ENCODE measurements around the gene EPS15.

EPS15 gene

DNA sequence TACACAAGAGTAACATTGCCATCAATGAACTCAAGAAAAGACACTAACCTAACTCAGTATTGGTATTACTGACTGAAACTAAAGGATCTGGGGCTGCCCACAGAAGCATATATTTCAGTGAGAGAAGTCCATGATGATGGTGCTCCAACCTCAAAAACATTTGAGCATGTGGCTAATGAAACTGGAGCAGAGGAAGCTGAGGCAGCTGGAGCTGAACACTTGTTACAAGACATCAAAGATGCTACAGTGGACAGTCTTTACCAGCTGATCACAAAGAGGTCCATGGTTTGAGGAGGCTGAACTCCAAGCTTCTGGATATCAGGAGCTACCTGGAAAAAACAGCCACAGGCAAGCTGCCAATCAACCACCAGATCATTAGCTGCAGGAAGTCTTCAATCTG is 146.5 kb downstream of the EPS15 start (continued):
- no peak for TF ChIP-seq CSRNP3 (CRISPR knock-in tag; IDR thresholded peaks at IDR 0.05)

DNA sequence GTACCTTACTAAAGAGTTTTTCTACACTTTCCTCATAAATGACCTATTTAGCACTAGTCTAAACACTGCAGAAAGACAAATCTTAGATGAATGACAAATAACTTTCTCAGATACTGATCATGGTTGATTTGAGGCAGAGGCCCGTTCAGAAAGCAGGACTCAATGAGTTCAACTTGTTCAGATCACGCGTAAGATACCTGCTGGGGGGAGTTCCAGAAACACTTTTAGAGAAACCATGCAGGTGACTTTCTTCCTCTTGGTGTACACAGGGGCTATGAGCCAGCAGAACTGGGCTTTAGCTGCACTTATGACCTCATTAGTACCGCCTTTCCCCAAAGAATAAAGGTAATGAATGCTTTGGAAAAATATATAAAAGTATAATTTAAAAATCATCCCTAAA is 149.9 kb downstream of the EPS15 start:
- no peak for ATAC-seq
- TF ChIP-seq CSRNP3 (CRISPR knock-in tag; IDR thresholded peaks at IDR 0.05) (no peak), ZFP3 (CRISPR knock-in tag; IDR thresholded peaks at IDR 0.05) (no peak), OSR1 (CRISPR knock-in tag; IDR thresholded peaks at IDR 0.05) (no peak), ESRRG (CRISPR knock-in tag; IDR thresholded peaks at IDR 0.05) (no peak), ZNF565 (CRISPR knock-in tag; conservative IDR thresholded peaks at IDR 0.05; ENCODE audit: low read depth) (no peak), ZNF70 (CRISPR knock-in tag; IDR thresholded peaks at IDR 0.05) (no peak), ZC3H10 (CRISPR knock-in tag; IDR thresholded peaks at IDR 0.05) (no peak), SNAI2 (CRISPR knock-in tag; IDR thresholded peaks at IDR 0.05) (no peak), ARNTL (CRISPR knock-in tag; IDR thresholded peaks at IDR 0.05; ENCODE audit: borderline replicate concordance, low read depth) (no peak), BACH2 (CRISPR knock-in tag; IDR thresholded peaks at IDR 0.05; ENCODE audit: borderline replicate concordance) (no peak), CSDC2 (CRISPR knock-in tag; IDR thresholded peaks at IDR 0.05) (no peak), TOX (CRISPR knock-in tag; IDR thresholded peaks at IDR 0.05; ENCODE audit: borderline replicate concordance) (no peak), CREB5 (CRISPR knock-in tag; IDR thresholded peaks at IDR 0.05; ENCODE audit: low read depth) (no peak), ISL1 (CRISPR knock-in tag; IDR thresholded peaks at IDR 0.05) (no peak), PATZ1 (CRISPR knock-in tag; IDR thresholded peaks at IDR 0.05; ENCODE audit: borderline replicate concordance) (no peak), TCF4 (CRISPR knock-in tag; IDR thresholded peaks at IDR 0.05; ENCODE audit: borderline replicate concordance) (no peak), POU6F1 (CRISPR knock-in tag; IDR thresholded peaks at IDR 0.05; ENCODE audit: borderline replicate concordance, low read depth) (no peak), PPARA (CRISPR knock-in tag; IDR thresholded peaks at IDR 0.05; ENCODE audit: borderline replicate concordance) (no peak), ZFP30 (CRISPR knock-in tag; IDR thresholded peaks at IDR 0.05) (no peak)

- TF ChIP-seq SNAI2 (CRISPR knock-in tag; IDR thresholded peaks at IDR 0.05) (no peak), CREB5 (CRISPR knock-in tag; IDR thresholded peaks at IDR 0.05; ENCODE audit: low read depth) (no peak), TOX (CRISPR knock-in tag; IDR thresholded peaks at IDR 0.05; ENCODE audit: borderline replicate concordance) (no peak), ZFP30 (CRISPR knock-in tag; IDR thresholded peaks at IDR 0.05) (no peak), RARB (CRISPR knock-in tag; IDR thresholded peaks at IDR 0.05) (no peak), BACH2 (CRISPR knock-in tag; IDR thresholded peaks at IDR 0.05; ENCODE audit: borderline replicate concordance) (no peak), TSHZ2 (CRISPR knock-in tag; IDR thresholded peaks at IDR 0.05) (no peak), CSRNP3 (CRISPR knock-in tag; IDR thresholded peaks at IDR 0.05) (no peak), CSDC2 (CRISPR knock-in tag; IDR thresholded peaks at IDR 0.05) (no peak), ZNF70 (CRISPR knock-in tag; IDR thresholded peaks at IDR 0.05) (no peak), ZNF565 (CRISPR knock-in tag; conservative IDR thresholded peaks at IDR 0.05; ENCODE audit: low read depth) (no peak), OSR1 (CRISPR knock-in tag; IDR thresholded peaks at IDR 0.05) (no peak), TCF4 (CRISPR knock-in tag; IDR thresholded peaks at IDR 0.05; ENCODE audit: borderline replicate concordance) (no peak), ESRRG (CRISPR knock-in tag; IDR thresholded peaks at IDR 0.05) (no peak), ZFP3 (CRISPR knock-in tag; IDR thresholded peaks at IDR 0.05) (no peak), ISL1 (CRISPR knock-in tag; IDR thresholded peaks at IDR 0.05) (no peak), ZC3H10 (CRISPR knock-in tag; IDR thresholded peaks at IDR 0.05) (no peak), PPARA (CRISPR knock-in tag; IDR thresholded peaks at IDR 0.05; ENCODE audit: borderline replicate concordance) (no peak)
- ATAC-seq = no peak
Measured at GRCh38 chr1:51365774-51366173, 153.3 kb downstream of the EPS15 start.
